HepG2 (cell line): ENCODE data around the gene TMEM174. TPM values are rescaled to one million over a fixed set of nuclear protein-coding genes. Genes with fewer than 3 reads are reported as not detected.
A peak's percentile ranks its signal among the peaks of the same experiment; 100 is the strongest.

Experiments used
- CERS6 ChIP-seq: sonication (generic); formaldehyde crosslinking; IDR thresholded peaks from 2 replicates; pipeline ENCODE4 v1.5.0; 2020; ENCODE audit warnings: missing genetic modification reagents
- DNMT1 ChIP-seq: sonication (generic); formaldehyde crosslinking; IDR thresholded peaks from 2 replicates; pipeline ENCODE4 v1.5.1; 2020; ENCODE audit warnings: mild to moderate bottlenecking, missing genetic modification reagents
- EED ChIP-seq: sonication (generic); formaldehyde crosslinking; IDR thresholded peaks from 2 replicates; pipeline ENCODE4 v1.5.0; 2020; ENCODE audit warnings: mild to moderate bottlenecking, missing genetic modification reagents
- KDM3A ChIP-seq: IDR thresholded peaks from 2 replicates; pipeline ENCODE4 v1.6.1; 2018; ENCODE audit warnings: low read depth, missing compliant biosample characterization
- POGK ChIP-seq: sonication (generic); formaldehyde crosslinking; conservative IDR thresholded peaks from 2 replicates; pipeline ENCODE4 v1.8.0; 2022; ENCODE audit warnings: mild to moderate bottlenecking, moderate library complexity, missing genetic modification reagents
- PRPF4 ChIP-seq: fragments of 200-400 bp; formaldehyde crosslinking; IDR thresholded peaks from 2 replicates; pipeline ENCODE4 v1.6.1; 2016; ENCODE audit warnings: low read length, low read depth; ENCODE audit not compliant: poor library complexity, severe bottlenecking
- RBAK ChIP-seq: sonication (generic); formaldehyde crosslinking; IDR thresholded peaks from 2 replicates; pipeline ENCODE4 v1.5.1; 2020; ENCODE audit warnings: mild to moderate bottlenecking, missing genetic modification reagents
- TEF ChIP-seq: sonication (generic); formaldehyde crosslinking; IDR thresholded peaks from 2 replicates; pipeline ENCODE4 v1.5.0; 2020; ENCODE audit warnings: missing genetic modification reagents
- UBTF ChIP-seq: sonication (generic); formaldehyde crosslinking; IDR thresholded peaks from 2 replicates; pipeline ENCODE4 v1.4.0; 2020; ENCODE audit warnings: mild to moderate bottlenecking, missing genetic modification reagents
- ZNF256 ChIP-seq: sonication (generic); formaldehyde crosslinking; conservative IDR thresholded peaks from 2 replicates; pipeline ENCODE4 v1.4.0; 2020; ENCODE audit warnings: missing genetic modification reagents
- ZNF407 ChIP-seq: sonication (generic); formaldehyde crosslinking; IDR thresholded peaks from one replicate; pipeline ENCODE4 v1.5.1; 2020; ENCODE audit warnings: mild to moderate bottlenecking, missing genetic modification reagents; ENCODE audit errors: not compliant biosample characterization
- ZNF709 ChIP-seq: sonication (generic); formaldehyde crosslinking; IDR thresholded peaks from 2 replicates; pipeline ENCODE4 v1.5.0; 2020; ENCODE audit warnings: mild to moderate bottlenecking, missing genetic modification reagents
- ZNF740 ChIP-seq: sonication (generic); formaldehyde crosslinking; IDR thresholded peaks from 2 replicates; pipeline ENCODE4 v1.4.0; 2020; ENCODE audit warnings: missing genetic modification reagents
- polyA plus RNA-seq, 8 experiments: library from polyadenylated mRNA; depleted of rRNA in 3 of 8; stranded (reverse) in 7 of 8; unstranded in 1 of 8; fragments of >200 nt; fragmentation: Illumina TruSeq in 4 of 8; extraction: Trizol in 4 of 8; gene quantifications; 2 replicates each; pipeline versions ENCODE4 v1.2.1 to v1.2.3, GENCODE V29; 2011 to 2016; ENCODE audit warnings: low read depth in 4 of 8, missing spikeins in 1 of 8, mixed read lengths in 1 of 8; ENCODE audit not compliant: insufficient read depth in 1 of 8
- total RNA-seq, 5 experiments: library from RNA; depleted of rRNA; stranded (reverse); fragments of >200 nt; fragmentation: Illumina TruSeq; extraction: Trizol; gene quantifications; 2 replicates each; pipeline ENCODE4 v1.2.3, GENCODE V29; 2016; ENCODE audit warnings: low read depth in 1 of 5

TMEM174 gene
- total and polyA plus RNA-seq, 2 of the 13 experiments (the other 11 are each of a cell fraction or from before 2014, with no cell fraction given), result not detected

- TF ChIP-seq ZNF407 (CRISPR knock-in tag) (peak; percentile 92), UBTF (CRISPR knock-in tag) (peak; percentile 83), ZNF256 (CRISPR knock-in tag) (0 out of 2 replicates have a peak, but pooled peaks have one; percentile 31), TEF (no peak), ZNF740 (peak; percentile 65; the same call in 1 of the 2 replicates), RBAK (CRISPR knock-in tag) (no peak), POGK (CRISPR knock-in tag) (0 out of 2 replicates have a peak, but pooled peaks have one; percentile 61), CERS6 (CRISPR knock-in tag) (no peak), ZNF709 (CRISPR knock-in tag) (peak; percentile 53; the same call in 1 of the 2 replicates), EED (CRISPR knock-in tag) (peak; percentile 93), KDM3A (CRISPR knock-in tag) (peak; percentile 67; the same call in 1 of the 2 replicates), DNMT1 (CRISPR knock-in tag) (no peak), PRPF4 (no peak)
Observed at GRCh38 chr5:73215891-73216610, 43.1 kb downstream of the TMEM174 start (continued).
